ENCODE results near the gene PROZ.

The PROZ gene

GRCh38 chr13:113120300-113121182 is 37.9 kb upstream of the PROZ start:
- H3K4me1 ChIP-seq (ENCODE audit: control insufficient read depth in 1 of 2, insufficient read depth in 2 of 2, low read length in 2 of 2), result peaks cover 9 to 10% of the 10 kb centered on the region in 2 donors
- no peaks in the 10 kb centered on the region for H3K9me3 ChIP-seq (ENCODE audit: control insufficient read depth in 1 of 2, low read length in 2 of 2)
- H3K27me3 ChIP-seq (ENCODE audit: control insufficient read depth in 1 of 2, insufficient read depth in 2 of 2, low read length in 2 of 2), result no peaks in the 10 kb centered on the region

GRCh38 chr13:113121183-113121927 is 37.1 kb upstream of the PROZ start:
- Histone ChIP-seq H3K27me3 (ENCODE audit: control insufficient read depth in 1 of 2, insufficient read depth in 2 of 2, low read length in 2 of 2) (no peaks in the 10 kb centered on the region), H3K4me3 (ENCODE audit: low read depth in 1 of 2, low read length in 2 of 2) (no peak overlapping the region), H3K9ac (ENCODE audit: low read depth in 1 of 2, low read length in 2 of 2) (no peak overlapping the region), H3K4me1 (ENCODE audit: control insufficient read depth in 1 of 2, insufficient read depth in 2 of 2, low read length in 2 of 2) (peaks cover 9 to 10% of the 10 kb centered on the region in 2 donors), H3K9me3 (ENCODE audit: control insufficient read depth in 1 of 2, low read length in 2 of 2) (no peaks in the 10 kb centered on the region), H3K36me3 (ENCODE audit: control insufficient read depth in 1 of 2, insufficient read depth in 2 of 2, low read length in 2 of 2) (no peaks in the 10 kb centered on the region), H3K27ac (ENCODE audit: low read depth, low read length) (no peak overlapping the region)

More at GRCh38 chr13:113120300-113121182, 37.9 kb upstream of the PROZ start:
- Histone ChIP-seq H3K27ac (ENCODE audit: low read depth, low read length) (no peak overlapping the region), H3K36me3 (ENCODE audit: control insufficient read depth in 1 of 2, insufficient read depth in 2 of 2, low read length in 2 of 2) (no peaks in the 10 kb centered on the region), H3K9ac (ENCODE audit: low read depth in 1 of 2, low read length in 2 of 2) (no peak overlapping the region), H3K4me3 (ENCODE audit: low read depth in 1 of 2, low read length in 2 of 2) (no peak overlapping the region)

GRCh38 chr13:113121928-113122471 is 36.4 kb upstream of the PROZ start:
- H3K36me3 ChIP-seq (ENCODE audit: control insufficient read depth in 1 of 2, insufficient read depth in 2 of 2, low read length in 2 of 2), result no peaks in the 10 kb centered on the region
- H3K27me3 ChIP-seq (ENCODE audit: control insufficient read depth in 1 of 2, insufficient read depth in 2 of 2, low read length in 2 of 2), result no peaks in the 10 kb centered on the region
- no peaks in the 10 kb centered on the region for H3K9me3 ChIP-seq (ENCODE audit: control insufficient read depth in 1 of 2, low read length in 2 of 2)
- no peak overlapping the region for H3K9ac ChIP-seq (ENCODE audit: low read depth in 1 of 2, low read length in 2 of 2)
- H3K27ac ChIP-seq (ENCODE audit: low read depth, low read length), result no peak overlapping the region
- H3K4me1 ChIP-seq (ENCODE audit: control insufficient read depth in 1 of 2, insufficient read depth in 2 of 2, low read length in 2 of 2), result peaks cover 9 to 10% of the 10 kb centered on the region in 2 donors
- H3K4me3 ChIP-seq (ENCODE audit: low read depth in 1 of 2, low read length in 2 of 2), result peak overlapping the region in 1 of 2 donors; percentile 65

GRCh38 chr13:113122550-113123225 is 35.8 kb upstream of the PROZ start, which contains the start of gene F10:
TSS of gene F10 (plus strand) at chr13:113122799. CDS start at chr13:113122856, 57 bp downstream.
- H3K4me3 ChIP-seq (ENCODE audit: low read depth in 1 of 2, low read length in 2 of 2), result peak within 1 kb of the TSS; percentile 30 to 65
- no peak within 1 kb of the TSS for H3K27ac ChIP-seq (ENCODE audit: low read depth, low read length)
- H3K4me1 ChIP-seq (ENCODE audit: control insufficient read depth in 1 of 2, insufficient read depth in 2 of 2, low read length in 2 of 2), result peaks cover 9 to 10% of the 10 kb centered on the region in 2 donors
- H3K9me3 ChIP-seq (ENCODE audit: control insufficient read depth in 1 of 2, low read length in 2 of 2), result no peaks in the 10 kb centered on the region
- H3K36me3 ChIP-seq (ENCODE audit: control insufficient read depth in 1 of 2, insufficient read depth in 2 of 2, low read length in 2 of 2), result no peaks in the 10 kb centered on the region
- peak within 1 kb of the TSS; percentile 8 to 18 for H3K9ac ChIP-seq (ENCODE audit: low read depth in 1 of 2, low read length in 2 of 2)
- no peaks in the 10 kb centered on the region for H3K27me3 ChIP-seq (ENCODE audit: control insufficient read depth in 1 of 2, insufficient read depth in 2 of 2, low read length in 2 of 2)

GRCh38 chr13:113123226-113124201 is 34.9 kb upstream of the PROZ start:
- H3K27ac ChIP-seq (ENCODE audit: low read depth, low read length), result no peak overlapping the region
- peaks cover 9 to 10% of the 10 kb centered on the region in 2 donors for H3K4me1 ChIP-seq (ENCODE audit: control insufficient read depth in 1 of 2, insufficient read depth in 2 of 2, low read length in 2 of 2)
- H3K36me3 ChIP-seq (ENCODE audit: control insufficient read depth in 1 of 2, insufficient read depth in 2 of 2, low read length in 2 of 2), result no peaks in the 10 kb centered on the region
- H3K9me3 ChIP-seq (ENCODE audit: control insufficient read depth in 1 of 2, low read length in 2 of 2), result no peaks in the 10 kb centered on the region
- peak overlapping the region in 1 of 2 donors; percentile 30 for H3K4me3 ChIP-seq (ENCODE audit: low read depth in 1 of 2, low read length in 2 of 2)
- H3K9ac ChIP-seq (ENCODE audit: low read depth in 1 of 2, low read length in 2 of 2), result peak overlapping the region; percentile 8 to 18
- H3K27me3 ChIP-seq (ENCODE audit: control insufficient read depth in 1 of 2, insufficient read depth in 2 of 2, low read length in 2 of 2), result no peaks in the 10 kb centered on the region

GRCh38 chr13:113124211-113124970 is 34.1 kb upstream of the PROZ start:
- no peaks in the 10 kb centered on the region for H3K36me3 ChIP-seq (ENCODE audit: control insufficient read depth in 1 of 2, insufficient read depth in 2 of 2, low read length in 2 of 2)
- no peak overlapping the region for H3K27ac ChIP-seq (ENCODE audit: low read depth, low read length)
- peaks cover 9 to 10% of the 10 kb centered on the region in 2 donors for H3K4me1 ChIP-seq (ENCODE audit: control insufficient read depth in 1 of 2, insufficient read depth in 2 of 2, low read length in 2 of 2)
- no peak overlapping the region for H3K4me3 ChIP-seq (ENCODE audit: low read depth in 1 of 2, low read length in 2 of 2)
- H3K9me3 ChIP-seq (ENCODE audit: control insufficient read depth in 1 of 2, low read length in 2 of 2), result no peaks in the 10 kb centered on the region
- no peaks in the 10 kb centered on the region for H3K27me3 ChIP-seq (ENCODE audit: control insufficient read depth in 1 of 2, insufficient read depth in 2 of 2, low read length in 2 of 2)
- H3K9ac ChIP-seq (ENCODE audit: low read depth in 1 of 2, low read length in 2 of 2), result no peak overlapping the region

- Histone ChIP-seq H3K4me1 (ENCODE audit: control insufficient read depth in 1 of 2, insufficient read depth in 2 of 2, low read length in 2 of 2) (peaks cover 9 to 10% of the 10 kb centered on the region in 2 donors), H3K4me3 (ENCODE audit: low read depth in 1 of 2, low read length in 2 of 2) (no peak overlapping the region), H3K9me3 (ENCODE audit: control insufficient read depth in 1 of 2, low read length in 2 of 2) (no peaks in the 10 kb centered on the region), H3K27ac (ENCODE audit: low read depth, low read length) (no peak overlapping the region), H3K9ac (ENCODE audit: low read depth in 1 of 2, low read length in 2 of 2) (no peak overlapping the region), H3K27me3 (ENCODE audit: control insufficient read depth in 1 of 2, insufficient read depth in 2 of 2, low read length in 2 of 2) (no peaks in the 10 kb centered on the region), H3K36me3 (ENCODE audit: control insufficient read depth in 1 of 2, insufficient read depth in 2 of 2, low read length in 2 of 2) (no peaks in the 10 kb centered on the region)
These were observed 32.8 kb upstream of the PROZ start for GRCh38 chr13:113125506-113126264.

All from duodenal mucosa (tissue), 2 donors.